Mesenteric fat pad (tissue), 1 donor: ENCODE measurements around the gene RBBP4. TPM values are rescaled to one million over a fixed set of nuclear protein-coding genes. Genes with fewer than 3 reads are reported as not detected.
"Not testable (repeated sequence)": the region's sequence is repeated elsewhere in the genome, so short reads cannot be mapped to it uniquely, and the experiment has no call there.

Experiments
- DNase-seq: peaks from one replicate; pipeline ENCODE4 v3.0.0-alpha.2; 2020; ENCODE audit warnings: low spot score
- total RNA-seq: library from RNA; stranded (reverse); fragmentation: NEBNext Ultra II Directional; extraction: Animal tissue kit (Norgen Biotek cat#: 25700); gene quantifications from one replicate; pipeline ENCODE4 v1.2.1, GENCODE V29; 2021
- donor health status: DM: yes; HTN: yes; CAD: no.

The RBBP4 gene
- total RNA-seq, 1 donor from 2014 or later: 95.2 TPM

GRCh38 chr1:32636914-32637645 is 13.9 kb upstream of the RBBP4 start:
- no peak for DNase-seq

- no peak for DNase-seq
These were observed 11.4 kb upstream of the RBBP4 start for GRCh38 chr1:32639489-32640075.

GRCh38 chr1:32642292-32642827 is 8.6 kb upstream of the RBBP4 start:
- not testable (repeated sequence) for DNase-seq

GRCh38 chr1:32644426-32644825 is 6.6 kb upstream of the RBBP4 start:
- DNase-seq: no peak

GRCh38 chr1:32647308-32648134 is 3.5 kb upstream of the RBBP4 start:
- DNase-seq: no peak

GRCh38 chr1:32650248-32650751 is 708 bp upstream of the RBBP4 start, which contains the start of gene ZBTB8OS:
Gene ZBTB8OS, minus strand, starts transcription at chr1:32650550. Its CDS starts 21 bp downstream, at chr1:32650529.
- DNase-seq: no peak

GRCh38 chr1:32651461-32652073 is 559 bp downstream of the RBBP4 start:
- DNase-seq: no peak

GRCh38 chr1:32652244-32652962 is 1.4 kb downstream of the RBBP4 start:
- DNase-seq: no peak

- DNase-seq: no peak
These were observed 8.6 kb downstream of the RBBP4 start for GRCh38 chr1:32659581-32659980.

- DNase-seq: no peak
These were observed 14.9 kb downstream of the RBBP4 start for GRCh38 chr1:32665915-32666314.

GRCh38 chr1:32666901-32667566 is 16.0 kb downstream of the RBBP4 start:
- no peak for DNase-seq

- not testable (repeated sequence) for DNase-seq
These were observed 17.7 kb downstream of the RBBP4 start for GRCh38 chr1:32668716-32669115.

- DNase-seq: no peak
These were observed 25.9 kb downstream of the RBBP4 start for GRCh38 chr1:32676945-32677344.

GRCh38 chr1:32679993-32680392 is 29.0 kb downstream of the RBBP4 start:
- DNase-seq: not testable (repeated sequence)

GRCh38 chr1:32680642-32681041 is 29.6 kb downstream of the RBBP4 start:
- no peak for DNase-seq

GRCh38 chr1:32681509-32681908 is 30.5 kb downstream of the RBBP4 start:
- DNase-seq: no peak

- DNase-seq: no peak
These were observed 31.0 kb downstream of the RBBP4 start for GRCh38 chr1:32681999-32682398.

- no peak for DNase-seq
These were observed 32.4 kb downstream of the RBBP4 start for GRCh38 chr1:32683397-32683796.

- DNase-seq: peak; percentile 26
These were observed 33.3 kb downstream of the RBBP4 start for GRCh38 chr1:32684167-32684811.
